Measurements from ENCODE around the gene MSLN.

DNA sequence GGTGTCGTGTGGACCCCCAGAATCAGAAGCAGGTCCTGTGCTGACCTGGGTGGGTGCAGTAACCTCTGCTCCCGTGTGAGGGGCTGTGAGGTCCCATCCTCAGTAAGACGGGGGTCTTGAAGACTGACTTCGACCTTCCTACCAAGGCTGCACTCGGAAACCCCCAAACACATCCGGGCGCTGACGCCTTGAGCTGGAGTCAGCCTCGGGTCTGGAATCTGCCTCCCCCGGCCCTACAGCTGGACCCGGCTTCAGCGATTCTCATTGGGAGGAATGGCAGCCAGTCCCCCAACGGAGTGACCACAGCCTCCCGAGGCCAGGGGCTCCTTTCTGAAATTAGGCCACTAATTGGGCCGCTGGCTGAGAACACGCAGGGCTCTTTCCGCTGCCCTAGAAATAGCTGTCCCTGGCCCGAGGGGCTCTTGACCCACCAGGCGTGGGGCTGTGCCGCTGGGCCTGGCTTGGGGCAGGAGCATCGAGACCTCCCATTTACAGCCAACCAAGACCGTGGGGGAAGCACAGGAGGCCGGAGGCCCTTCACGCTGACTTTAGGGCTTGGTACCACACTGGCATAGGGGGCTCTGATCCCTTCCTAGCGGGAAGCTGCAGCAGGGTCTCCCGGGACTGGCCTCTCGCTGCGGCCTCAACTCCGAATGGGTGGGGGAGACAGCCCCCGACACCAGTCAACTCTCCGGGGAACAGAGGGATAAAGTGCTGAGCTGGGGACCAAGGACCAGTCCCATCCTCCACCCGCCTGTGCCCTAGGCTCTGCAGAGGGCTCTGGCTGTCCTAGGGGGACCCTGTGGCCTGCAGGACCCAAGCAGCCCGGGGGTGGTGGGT is 42.6 kb downstream of the MSLN start:
- TF ChIP-seq EZH2 (IDR thresholded peaks at IDR 0.05): no peak
- no peak for TF ChIP-seq POLR2AphosphoS5 (IDR thresholded peaks at IDR 0.05; ENCODE audit: borderline replicate concordance, low read depth, low read length)
- no peak for TF ChIP-seq FOXP2 (optimal IDR thresholded peaks at IDR 0.05; ENCODE audit: control extremely low read depth, extremely low read length, insufficient read depth)
